Type B pancreatic cell (in vitro differentiated cells): ENCODE results near the gene MEGF8. TPM values are rescaled to one million over a fixed set of nuclear protein-coding genes. Genes with fewer than 3 reads are reported as not detected.

Source experiments
- DNase-seq: peaks from one replicate; pipeline ENCODE4 v3.0.0; 2021; ENCODE audit warnings: mixed read lengths; ENCODE audit not compliant: unreplicated experiment; ENCODE audit errors: extremely low spot score
- H3K27ac Mint-ChIP-seq: 2 replicates; pipeline ENCODE4 v1.8.0; 2021; ENCODE audit warnings: mild to moderate bottlenecking, mixed read lengths
- H3K27me3 Mint-ChIP-seq: 2 replicates; pipeline ENCODE4 v1.8.0; 2021; ENCODE audit warnings: mixed read lengths
- H3K36me3 Mint-ChIP-seq: 2 replicates; pipeline ENCODE4 v1.8.0; 2021; ENCODE audit warnings: mixed read lengths
- H3K4me1 Mint-ChIP-seq: one replicate; pipeline ENCODE4 v1.8.0; 2021; ENCODE audit warnings: mixed read lengths; ENCODE audit not compliant: unreplicated experiment
- H3K4me3 Mint-ChIP-seq: 2 replicates; pipeline ENCODE4 v1.8.0; 2021; ENCODE audit warnings: mild to moderate bottlenecking, mixed read lengths
- H3K9me3 Mint-ChIP-seq: 2 replicates; pipeline ENCODE4 v1.8.0; 2021; ENCODE audit warnings: mixed read lengths
- CTCF ChIP-seq: fragments of 200-600 bp; sonication (generic); conservative IDR thresholded peaks from 2 replicates; pipeline ENCODE4 v1.5.0; 2021; ENCODE audit warnings: antibody characterized with exemption, mild to moderate bottlenecking
- total RNA-seq: library from RNA; stranded (reverse); gene quantifications from 2 replicates; pipeline ENCODE4 v1.2.1, GENCODE V29; 2021; ENCODE audit warnings: low replicate concordance

MEGF8 gene
- total RNA-seq, 1 donor from 2014 or later, result 49.5 TPM

- no peaks in the 10 kb centered on the region for H3K27me3 Mint-ChIP-seq
- peaks cover 3% of the 10 kb centered on the region for H3K36me3 Mint-ChIP-seq
- peak overlapping the region; percentile 68 for H3K4me3 Mint-ChIP-seq
- no peak overlapping the region for H3K27ac Mint-ChIP-seq
- peaks cover 26% of the 10 kb centered on the region for H3K4me1 Mint-ChIP-seq
- no peak for TF ChIP-seq CTCF
- no peak for DNase-seq
- no peaks in the 10 kb centered on the region for H3K9me3 Mint-ChIP-seq
Measured at GRCh38 chr19:42400404-42400803, 75.0 kb downstream of the MEGF8 start.

GRCh38 chr19:42401365-42402303 is 76.2 kb downstream of the MEGF8 start:
- H3K27me3 Mint-ChIP-seq, result no peaks in the 10 kb centered on the region
- DNase-seq, result peak; percentile 89
- peaks cover 18% of the 10 kb centered on the region for H3K4me1 Mint-ChIP-seq
- H3K36me3 Mint-ChIP-seq, result peaks cover 3% of the 10 kb centered on the region
- H3K9me3 Mint-ChIP-seq, result no peaks in the 10 kb centered on the region
- TF ChIP-seq CTCF, result peak; percentile 98
- peak overlapping the region; percentile 70 for H3K27ac Mint-ChIP-seq
- peak overlapping the region; percentile 90 for H3K4me3 Mint-ChIP-seq

GRCh38 chr19:42402376-42403116 is 77.1 kb downstream of the MEGF8 start:
- peaks cover 1% of the 10 kb centered on the region for H3K36me3 Mint-ChIP-seq
- no peaks in the 10 kb centered on the region for H3K9me3 Mint-ChIP-seq
- no peak for DNase-seq
- no peaks in the 10 kb centered on the region for H3K27me3 Mint-ChIP-seq
- H3K27ac Mint-ChIP-seq, result peak overlapping the region; percentile 70
- peak overlapping the region; percentile 90 for H3K4me3 Mint-ChIP-seq
- peaks cover 10% of the 10 kb centered on the region for H3K4me1 Mint-ChIP-seq
- no peak for TF ChIP-seq CTCF

- H3K4me1 Mint-ChIP-seq, result peaks cover 9% of the 10 kb centered on the region
- no peak overlapping the region for H3K27ac Mint-ChIP-seq
- DNase-seq, result no peak
- no peak overlapping the region for H3K4me3 Mint-ChIP-seq
- TF ChIP-seq CTCF, result no peak
- no peaks in the 10 kb centered on the region for H3K9me3 Mint-ChIP-seq
- H3K36me3 Mint-ChIP-seq, result no peaks in the 10 kb centered on the region
- H3K27me3 Mint-ChIP-seq, result no peaks in the 10 kb centered on the region
Measured at GRCh38 chr19:42403586-42403985, 78.2 kb downstream of the MEGF8 start.

GRCh38 chr19:42406111-42406510 is 80.7 kb downstream of the MEGF8 start:
- no peak for TF ChIP-seq CTCF
- no peaks in the 10 kb centered on the region for H3K9me3 Mint-ChIP-seq
- DNase-seq, result no peak
- no peaks in the 10 kb centered on the region for H3K27me3 Mint-ChIP-seq
- H3K36me3 Mint-ChIP-seq, result no peaks in the 10 kb centered on the region
- no peak overlapping the region for H3K4me3 Mint-ChIP-seq
- peaks cover 11% of the 10 kb centered on the region for H3K4me1 Mint-ChIP-seq
- H3K27ac Mint-ChIP-seq, result no peak overlapping the region
